ENCODE data around the gene SYNJ2. TPM values are rescaled to one million over a fixed set of nuclear protein-coding genes. Genes with fewer than 3 reads are reported as not detected.
A peak's percentile ranks its signal among the peaks of the same experiment; 100 is the strongest.

SYNJ2 gene
- total and polyA plus RNA-seq, 2 experiments from 2014 or later: 2.8 to 5.6 TPM

- Mint-ChIP-seq H3K27me3 (ENCODE audit: insufficient read depth, low read depth, poor library complexity) (peaks cover 20% of the 10 kb centered on the region), H3K4me3 (peak overlapping the region; percentile 19; the same call in 1 of the 3 replicates), H3K9me3 (no peaks in the 10 kb centered on the region), H3K36me3 (ENCODE audit: low read depth) (no peaks in the 10 kb centered on the region; the same call in 2 of the 3 replicates), H3K4me1 (peaks cover 58% of the 10 kb centered on the region), H3K27ac (0 out of 2 replicates have a peak overlapping the region, but pooled peaks have one; percentile 59)
- peaks cover 7% of the 10 kb centered on the region for H3F3A ChIP-seq (replicated peaks; ENCODE audit: low read depth)
- no peaks in the 10 kb centered on the region for H3K9me2 ChIP-seq (ENCODE audit: insufficient read depth)
- H2AFZ ChIP-seq: no peak overlapping the region
- H3K27me3 ChIP-seq (ENCODE audit: insufficient read depth): peaks cover 7% of the 10 kb centered on the region
- peak; percentile 40 for DNase-seq (ENCODE audit: low spot score)
- peak overlapping the region; percentile 73 for H3K27ac ChIP-seq (ENCODE audit: low read depth)
- H3K79me2 ChIP-seq (replicated peaks; ENCODE audit: insufficient read depth): peaks cover 45% of the 10 kb centered on the region
- H3K4me3 ChIP-seq: no peak overlapping the region
- 0 out of 2 replicates have a peak overlapping the region, but pooled peaks have one; percentile 33 for H3K4me2 ChIP-seq
- peak; percentile 5; the same call in 1 of the 3 replicates for ATAC-seq
- H3K36me3 ChIP-seq (ENCODE audit: insufficient read depth): no peaks in the 10 kb centered on the region
- TF ChIP-seq REST (IDR thresholded peaks at IDR 0.05; ENCODE audit: unreplicated experiment) (no peak), STAT1 (IDR thresholded peaks at IDR 0.05; ENCODE audit: unreplicated experiment) (no peak), ZNF462 (CRISPR knock-in tag; IDR thresholded peaks at IDR 0.05) (no peak), EZH2 (IDR thresholded peaks at IDR 0.05; ENCODE audit: low read depth, unreplicated experiment) (no peak)
- no peaks in the 10 kb centered on the region; the same call in 1 of the 2 replicates for H4K20me1 ChIP-seq (replicated peaks; ENCODE audit: insufficient read depth)
- H3K4me1 ChIP-seq (ENCODE audit: insufficient read depth): peaks cover 37% of the 10 kb centered on the region
Observed at GRCh38 chr6:157985378-157986155, 3.9 kb downstream of the SYNJ2 start.

Measured in GM23338 (cell line).